GM18502 (cell line): Measurements from ENCODE around the gene CES3.
"Not testable (repeated sequence)": the region's sequence is repeated elsewhere in the genome, so short reads cannot be mapped to it uniquely, and the experiment has no call there.

Source experiments
- ATAC-seq: cut with Tn5 transposase; IDR thresholded peaks from one replicate; pipeline ENCODE4 v1.9.1; 2021; ENCODE audit warnings: mild to moderate bottlenecking; ENCODE audit not compliant: unreplicated experiment, poor library complexity

CES3 gene

GRCh38 chr16:66944054-66944441, 17.0 kb upstream of the CES3 start:
- ATAC-seq, result no peak

GRCh38 chr16:66944971-66945370, 16.1 kb upstream of the CES3 start:
- ATAC-seq, result not testable (repeated sequence)

GRCh38 chr16:66945939-66946338, 15.1 kb upstream of the CES3 start:
- no peak for ATAC-seq

- no peak for ATAC-seq
Observed at GRCh38 chr16:66946541-66946940, 14.5 kb upstream of the CES3 start.

- no peak for ATAC-seq
Observed at GRCh38 chr16:66946974-66947301, 14.1 kb upstream of the CES3 start.

GRCh38 chr16:66947302-66948065, 13.6 kb upstream of the CES3 start:
- peak; percentile 64 for ATAC-seq

GRCh38 chr16:66948134-66948836, 12.8 kb upstream of the CES3 start:
- no peak for ATAC-seq

GRCh38 chr16:66948837-66949225, 12.2 kb upstream of the CES3 start:
- ATAC-seq, result no peak

GRCh38 chr16:66949472-66949871, 11.6 kb upstream of the CES3 start:
- ATAC-seq, result no peak

- no peak for ATAC-seq
Observed at GRCh38 chr16:66950437-66950836, 10.6 kb upstream of the CES3 start.

GRCh38 chr16:66950971-66951790, 9.9 kb upstream of the CES3 start:
- no peak for ATAC-seq

- ATAC-seq, result no peak
Observed at GRCh38 chr16:66952430-66953110, 8.5 kb upstream of the CES3 start.

GRCh38 chr16:66953462-66954096, 7.5 kb upstream of the CES3 start:
- ATAC-seq, result no peak

- peak; percentile 50 for ATAC-seq
Observed at GRCh38 chr16:66954097-66954659, 6.9 kb upstream of the CES3 start.

GRCh38 chr16:66955363-66956153, 5.5 kb upstream of the CES3 start:
- not testable (repeated sequence) for ATAC-seq

GRCh38 chr16:66956154-66956457, 5.0 kb upstream of the CES3 start:
- ATAC-seq, result not testable (repeated sequence)

- ATAC-seq, result no peak
Observed at GRCh38 chr16:66958857-66959703, 2.0 kb upstream of the CES3 start.

- ATAC-seq, result no peak
Observed at GRCh38 chr16:66959704-66960161, 1.3 kb upstream of the CES3 start.
